SW480 (cell line): ENCODE results near the gene PACSIN1.

Source experiments
- DNase-seq: peaks from one replicate; pipeline ENCODE4 v3.0.0-alpha.2; 2016; ENCODE audit warnings: low spot score

The PACSIN1 gene

DNA sequence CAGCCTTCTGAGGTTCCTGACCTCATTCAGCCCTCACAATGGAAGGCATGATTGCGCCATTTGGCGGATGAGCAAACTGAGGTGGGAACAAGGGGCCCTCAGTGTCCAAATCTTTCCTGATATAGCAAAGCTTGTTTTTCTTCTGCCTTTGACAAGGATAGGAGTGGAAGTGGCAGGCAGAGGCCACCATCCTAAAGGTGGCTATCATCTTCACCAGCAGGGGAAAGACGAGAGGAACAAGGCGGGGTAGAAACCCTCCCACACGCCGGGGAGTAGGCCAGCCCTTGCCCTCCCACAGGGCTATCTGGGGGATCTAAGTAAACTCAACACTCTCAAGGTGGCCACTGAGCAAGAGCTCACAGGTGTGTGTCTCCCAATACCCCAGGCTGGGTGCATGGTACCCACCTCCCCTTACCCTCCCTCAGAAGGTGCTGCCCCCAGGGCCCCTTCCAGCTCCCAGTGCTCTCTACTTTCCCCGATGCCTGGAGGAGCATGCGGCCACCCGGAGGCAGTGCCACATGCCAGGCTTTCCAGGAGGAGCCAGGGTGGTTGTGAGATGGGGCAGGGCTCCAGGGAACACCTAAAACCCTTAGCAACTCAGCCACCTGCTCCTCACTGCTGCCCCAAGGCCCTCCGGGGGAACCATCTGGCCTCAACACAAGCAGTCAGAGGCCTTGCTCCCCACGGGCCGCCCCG is 79.0 kb downstream of the PACSIN1 start:
- no peak for DNase-seq

GRCh38 chr6:34546551-34547321 is 80.9 kb downstream of the PACSIN1 start:
- DNase-seq = no peak

- peak; percentile 35 for DNase-seq
Measured at GRCh38 chr6:34547701-34548644, 82.1 kb downstream of the PACSIN1 start.

- no peak for DNase-seq
Measured at GRCh38 chr6:34549026-34549803, 83.3 kb downstream of the PACSIN1 start.

DNA sequence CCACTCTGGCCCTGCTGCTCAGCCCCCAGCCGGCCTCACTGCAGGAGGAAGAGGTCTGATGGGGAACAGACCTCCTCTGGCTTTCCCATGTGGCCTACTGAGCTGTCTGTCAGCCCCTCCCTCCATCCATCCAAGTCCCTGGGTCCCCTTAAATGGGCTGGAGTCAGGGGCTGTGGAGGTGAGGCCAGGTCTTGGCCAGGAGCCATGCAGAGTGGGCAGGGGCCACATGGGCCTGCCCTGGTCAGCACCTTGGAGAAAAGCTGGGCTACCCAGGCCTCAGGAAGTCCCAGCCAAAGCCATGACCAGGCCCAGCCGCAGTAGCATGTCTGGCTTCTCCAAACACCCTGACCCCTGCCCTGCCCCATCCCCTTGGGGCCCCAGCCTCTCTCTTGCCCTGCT is 83.9 kb downstream of the PACSIN1 start:
- no peak for DNase-seq

DNA sequence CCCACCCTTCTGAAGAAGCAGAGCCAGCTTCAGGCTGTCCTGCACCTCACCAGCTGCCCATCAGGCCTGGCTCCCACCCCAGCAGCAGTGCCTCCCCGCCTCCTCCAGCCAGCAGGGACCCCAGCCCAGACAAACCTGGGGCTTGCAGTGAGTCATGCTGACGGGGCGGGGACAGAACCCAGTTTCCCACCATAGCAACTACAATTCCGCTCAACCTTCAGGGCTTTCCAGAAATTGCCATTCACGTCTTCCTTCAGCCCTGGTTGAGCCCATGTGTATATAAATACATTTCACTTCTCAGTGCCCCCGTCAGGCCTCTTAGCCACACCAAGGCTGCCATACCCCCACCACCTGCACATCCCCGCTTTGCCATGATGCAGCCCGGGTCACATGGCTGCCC is 85.8 kb downstream of the PACSIN1 start:
- DNase-seq = no peak

DNA sequence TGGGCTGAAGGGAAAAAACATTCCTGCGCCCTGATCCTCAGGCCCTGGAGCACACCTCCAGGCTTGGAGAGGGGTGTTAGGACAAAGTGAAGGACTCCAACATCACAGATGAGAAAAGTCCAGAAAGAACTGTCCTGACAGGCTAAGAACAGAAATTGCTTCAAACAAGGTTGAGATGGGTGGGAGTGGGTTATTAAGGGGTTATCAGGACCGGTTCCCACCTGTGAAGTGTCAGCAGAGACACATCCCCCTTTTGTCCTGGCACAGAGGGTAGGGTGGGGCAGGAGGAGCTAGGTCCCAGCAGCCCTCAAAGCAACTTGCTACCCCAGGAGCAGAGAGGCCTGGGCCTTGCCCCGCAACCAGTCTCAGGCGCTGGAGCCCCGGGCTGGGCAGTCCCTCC is 86.7 kb downstream of the PACSIN1 start:
- DNase-seq = no peak

- DNase-seq = no peak
Measured at GRCh38 chr6:34553146-34553545, 87.3 kb downstream of the PACSIN1 start.

GRCh38 chr6:34553750-34554149 is 87.9 kb downstream of the PACSIN1 start:
- DNase-seq = no peak

GRCh38 chr6:34554291-34555006 is 88.6 kb downstream of the PACSIN1 start:
- no peak for DNase-seq

GRCh38 chr6:34555007-34555322 is 89.1 kb downstream of the PACSIN1 start:
- no peak for DNase-seq

DNA sequence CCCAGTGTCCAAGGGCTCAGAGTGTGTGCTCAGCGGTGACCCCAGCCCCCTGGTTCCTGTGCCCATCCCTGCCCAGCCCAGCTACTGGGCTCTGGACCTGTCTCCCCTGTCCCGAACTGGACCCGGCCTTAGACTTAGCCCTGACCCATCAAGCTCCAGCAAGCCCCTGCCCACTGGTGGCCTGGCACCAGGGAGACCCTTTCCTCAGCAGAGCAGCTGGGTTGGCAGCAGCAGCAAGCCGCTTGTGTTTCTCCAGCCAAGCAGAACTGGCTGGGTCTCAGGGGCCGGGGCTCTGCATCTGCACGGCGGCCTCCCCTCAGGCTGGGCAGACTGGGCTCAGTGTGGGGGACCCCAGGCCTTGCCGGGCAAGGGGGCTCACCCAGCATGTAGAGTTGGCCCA is 89.5 kb downstream of the PACSIN1 start:
- no peak for DNase-seq

- DNase-seq = no peak
Measured at GRCh38 chr6:34556031-34556471, 90.2 kb downstream of the PACSIN1 start, which contains the start of gene SPDEF. Gene SPDEF, minus strand, starts transcription at chr6:34556329. Its CDS starts 11,874 bp downstream, at chr6:34544455.

DNA sequence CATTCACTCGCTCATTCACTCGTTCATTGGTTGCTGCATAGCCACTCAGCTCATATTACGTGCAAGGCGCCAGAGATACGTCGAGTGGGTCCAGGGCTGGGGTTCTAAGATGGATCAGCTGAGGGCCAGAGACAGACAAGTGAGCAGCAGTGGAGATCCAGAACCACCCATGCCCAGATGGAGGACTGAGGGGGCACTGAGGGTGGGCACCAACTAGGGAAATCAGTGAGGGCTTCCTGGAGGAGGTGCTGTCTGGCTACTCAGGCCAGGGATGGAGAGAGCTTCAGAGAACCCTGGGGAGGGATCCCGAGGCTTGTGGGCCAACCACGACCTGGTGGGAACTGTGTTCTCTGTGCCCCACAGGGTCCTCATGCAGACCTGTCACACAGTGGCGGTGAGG is 90.6 kb downstream of the PACSIN1 start:
- no peak for DNase-seq

- no peak for DNase-seq
Measured at GRCh38 chr6:34557228-34557627, 91.4 kb downstream of the PACSIN1 start.

- DNase-seq = no peak
Measured at GRCh38 chr6:34558172-34558714, 92.4 kb downstream of the PACSIN1 start.

DNA sequence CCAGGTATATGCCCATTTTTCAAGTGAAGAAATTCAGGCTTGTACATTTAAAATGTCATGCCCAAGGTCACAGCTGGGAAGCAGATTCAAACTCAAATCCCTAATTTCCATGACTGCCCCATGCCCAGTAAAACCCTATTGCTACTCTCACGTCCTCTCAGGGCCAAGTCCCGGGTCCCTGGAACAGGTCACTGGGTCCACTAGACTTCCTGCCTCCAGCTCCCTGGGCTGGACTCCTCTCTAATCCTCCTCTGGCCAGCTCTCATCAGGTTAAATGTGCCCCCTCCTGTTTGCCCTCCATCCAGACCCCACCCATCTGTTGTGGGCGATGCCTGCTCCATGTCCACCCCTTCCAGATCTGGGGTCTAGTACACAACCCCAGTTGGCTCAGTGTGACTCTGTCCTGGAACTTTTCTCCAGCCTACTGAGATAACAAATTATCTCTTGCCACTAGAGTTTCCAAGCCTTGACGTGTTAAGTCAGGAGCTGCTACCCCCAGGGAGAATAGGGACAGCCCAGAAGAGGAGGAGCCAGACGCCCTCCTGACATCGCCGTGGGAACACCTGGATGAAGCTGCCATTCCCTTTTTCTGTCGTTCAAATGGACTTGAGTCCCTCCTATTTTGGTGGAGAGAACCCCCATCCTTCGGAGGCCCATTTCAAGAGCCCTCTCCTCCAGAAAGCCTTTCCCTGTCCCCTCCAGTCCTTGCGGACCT is 93.9 kb downstream of the PACSIN1 start:
- no peak for DNase-seq

- peak; percentile 22 for DNase-seq
Measured at GRCh38 chr6:34560366-34561226, 94.7 kb downstream of the PACSIN1 start.

DNA sequence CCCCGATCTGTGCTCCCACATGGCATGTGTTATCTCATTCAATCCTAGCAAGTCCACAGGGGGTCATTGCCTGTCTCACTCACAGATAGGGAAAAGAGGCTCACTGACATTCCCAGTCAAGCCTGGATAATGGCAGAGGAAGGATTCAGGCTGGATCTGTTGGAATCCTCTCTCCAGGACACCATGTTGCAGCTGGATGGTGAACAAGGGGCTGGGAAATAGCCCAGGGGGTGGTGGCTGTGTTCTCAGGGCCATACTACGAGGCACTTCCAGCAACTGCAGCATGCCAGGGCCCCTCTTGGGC is 95.3 kb downstream of the PACSIN1 start:
- DNase-seq = no peak
